ENCODE measurements around the gene CCDC69.
"Not testable (repeated sequence)": the region's sequence is repeated elsewhere in the genome, so short reads cannot be mapped to it uniquely, and the experiment has no call there.

Gene CCDC69

GRCh38 chr5:151245680-151246219 lies 21.9 kb upstream of the CCDC69 start:
- Histone ChIP-seq H3K9me3 (ENCODE audit: control insufficient read depth in 2 of 2, low read length in 2 of 2) (no peaks in the 10 kb centered on the region), H3K27ac (ENCODE audit: low read length) (no peak overlapping the region), H3K36me3 (ENCODE audit: control insufficient read depth in 2 of 2, insufficient read depth in 2 of 2, low read length in 2 of 2) (no peaks in the 10 kb centered on the region), H3K4me1 (ENCODE audit: control insufficient read depth, insufficient read depth, low read length) (no peaks in the 10 kb centered on the region), H3K27me3 (ENCODE audit: control insufficient read depth in 1 of 2, insufficient read depth in 2 of 2, low read length in 2 of 2) (no peaks in the 10 kb centered on the region), H3K4me3 (ENCODE audit: low read length in 2 of 2) (no peak overlapping the region), H3K9ac (ENCODE audit: low read length in 2 of 2) (no peak overlapping the region)

- Histone ChIP-seq H3K36me3 (ENCODE audit: control insufficient read depth in 2 of 2, insufficient read depth in 2 of 2, low read length in 2 of 2) (no peaks in the 10 kb centered on the region), H3K9me3 (ENCODE audit: control insufficient read depth in 2 of 2, low read length in 2 of 2) (no peaks in the 10 kb centered on the region), H3K27me3 (ENCODE audit: control insufficient read depth in 1 of 2, insufficient read depth in 2 of 2, low read length in 2 of 2) (no peaks in the 10 kb centered on the region), H3K9ac (ENCODE audit: low read length in 2 of 2) (no peak overlapping the region), H3K27ac (ENCODE audit: low read length) (no peak overlapping the region), H3K4me1 (ENCODE audit: control insufficient read depth, insufficient read depth, low read length) (peaks cover 4% of the 10 kb centered on the region), H3K4me3 (ENCODE audit: low read length in 2 of 2) (no peak overlapping the region)
Observed at GRCh38 chr5:151244206-151244605, 20.3 kb upstream of the CCDC69 start.

- Histone ChIP-seq H3K27me3 (ENCODE audit: control insufficient read depth in 1 of 2, insufficient read depth in 2 of 2, low read length in 2 of 2) (no peaks in the 10 kb centered on the region), H3K4me3 (ENCODE audit: low read length in 2 of 2) (no peak overlapping the region), H3K4me1 (ENCODE audit: control insufficient read depth, insufficient read depth, low read length) (peaks cover 8% of the 10 kb centered on the region), H3K36me3 (ENCODE audit: control insufficient read depth in 2 of 2, insufficient read depth in 2 of 2, low read length in 2 of 2) (no peaks in the 10 kb centered on the region), H3K9ac (ENCODE audit: low read length in 2 of 2) (no peak overlapping the region), H3K9me3 (ENCODE audit: control insufficient read depth in 2 of 2, low read length in 2 of 2) (no peaks in the 10 kb centered on the region), H3K27ac (ENCODE audit: low read length) (no peak overlapping the region)
Observed at GRCh38 chr5:151243564-151243963, 19.7 kb upstream of the CCDC69 start.

- no peaks in the 10 kb centered on the region for H3K27me3 ChIP-seq (ENCODE audit: control insufficient read depth in 1 of 2, insufficient read depth in 2 of 2, low read length in 2 of 2)
- no peaks in the 10 kb centered on the region for H3K36me3 ChIP-seq (ENCODE audit: control insufficient read depth in 2 of 2, insufficient read depth in 2 of 2, low read length in 2 of 2)
- no peak overlapping the region for H3K27ac ChIP-seq (ENCODE audit: low read length)
Observed at GRCh38 chr5:151243127-151243526, 19.2 kb upstream of the CCDC69 start.

GRCh38 chr5:151240924-151241635 lies 17.2 kb upstream of the CCDC69 start:
- H3K27me3 ChIP-seq (ENCODE audit: control insufficient read depth in 1 of 2, insufficient read depth in 2 of 2, low read length in 2 of 2): no peaks in the 10 kb centered on the region
- no peaks in the 10 kb centered on the region for H3K9me3 ChIP-seq (ENCODE audit: control insufficient read depth in 2 of 2, low read length in 2 of 2)
- no peak overlapping the region for H3K4me3 ChIP-seq (ENCODE audit: low read length in 2 of 2)
- no peaks in the 10 kb centered on the region for H3K36me3 ChIP-seq (ENCODE audit: control insufficient read depth in 2 of 2, insufficient read depth in 2 of 2, low read length in 2 of 2)
- H3K4me1 ChIP-seq (ENCODE audit: control insufficient read depth, insufficient read depth, low read length): peaks cover 18% of the 10 kb centered on the region
- no peak overlapping the region for H3K9ac ChIP-seq (ENCODE audit: low read length in 2 of 2)
- H3K27ac ChIP-seq (ENCODE audit: low read length): no peak overlapping the region

More at GRCh38 chr5:151243127-151243526, 19.2 kb upstream of the CCDC69 start:
- no peaks in the 10 kb centered on the region for H3K9me3 ChIP-seq (ENCODE audit: control insufficient read depth in 2 of 2, low read length in 2 of 2)
- H3K4me3 ChIP-seq (ENCODE audit: low read length in 2 of 2): no peak overlapping the region
- no peak overlapping the region for H3K9ac ChIP-seq (ENCODE audit: low read length in 2 of 2)
- peaks cover 13% of the 10 kb centered on the region for H3K4me1 ChIP-seq (ENCODE audit: control insufficient read depth, insufficient read depth, low read length)

DNA sequence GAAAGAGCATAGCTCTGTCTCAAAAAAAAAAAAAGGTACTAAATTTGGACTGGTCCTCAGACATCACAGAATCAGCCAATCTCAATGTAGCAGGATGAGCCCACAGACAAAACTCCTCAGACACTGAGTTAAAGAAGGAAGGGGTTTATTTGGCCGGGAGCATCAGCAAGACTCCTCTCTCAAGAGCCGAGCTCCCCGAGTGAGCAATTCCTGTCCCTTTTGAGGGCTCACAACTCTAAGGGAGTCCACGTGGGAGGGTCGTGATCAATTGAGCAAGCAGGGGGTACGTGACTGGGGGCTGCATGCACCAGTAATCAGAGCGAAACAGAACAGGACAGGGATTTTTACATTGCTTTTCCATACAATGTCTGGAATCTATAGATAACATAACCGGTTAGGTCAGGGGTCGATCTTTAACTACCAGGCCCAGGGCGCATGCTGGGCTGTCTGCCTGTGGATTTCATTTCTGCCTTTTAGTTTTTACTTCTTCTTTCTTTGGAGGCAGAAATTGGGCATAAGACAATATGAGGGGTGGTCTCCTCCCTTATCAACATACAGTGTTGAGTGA lies 16.5 kb upstream of the CCDC69 start:
- H3K27ac ChIP-seq (ENCODE audit: low read length); H3K4me3 ChIP-seq (ENCODE audit: low read length in 2 of 2); H3K36me3 ChIP-seq (ENCODE audit: control insufficient read depth in 2 of 2, insufficient read depth in 2 of 2, low read length in 2 of 2); H3K9me3 ChIP-seq (ENCODE audit: control insufficient read depth in 2 of 2, low read length in 2 of 2); H3K9ac ChIP-seq (ENCODE audit: low read length in 2 of 2); H3K27me3 ChIP-seq (ENCODE audit: control insufficient read depth in 1 of 2, insufficient read depth in 2 of 2, low read length in 2 of 2): not testable (repeated sequence)
- peaks cover 21% of the 10 kb centered on the region for H3K4me1 ChIP-seq (ENCODE audit: control insufficient read depth, insufficient read depth, low read length)

- Histone ChIP-seq H3K27ac (ENCODE audit: low read length) (peak overlapping the region; percentile 92), H3K4me1 (ENCODE audit: control insufficient read depth, insufficient read depth, low read length) (peaks cover 31% of the 10 kb centered on the region), H3K9ac (ENCODE audit: low read length in 2 of 2) (peak overlapping the region; percentile 13 to 60), H3K9me3 (ENCODE audit: control insufficient read depth in 2 of 2, low read length in 2 of 2) (no peaks in the 10 kb centered on the region), H3K36me3 (ENCODE audit: control insufficient read depth in 2 of 2, insufficient read depth in 2 of 2, low read length in 2 of 2) (no peaks in the 10 kb centered on the region), H3K27me3 (ENCODE audit: control insufficient read depth in 1 of 2, insufficient read depth in 2 of 2, low read length in 2 of 2) (no peaks in the 10 kb centered on the region), H3K4me3 (ENCODE audit: low read length in 2 of 2) (peak overlapping the region; percentile 43 to 67)
Observed at GRCh38 chr5:151239237-151239861, 15.5 kb upstream of the CCDC69 start.

DNA sequence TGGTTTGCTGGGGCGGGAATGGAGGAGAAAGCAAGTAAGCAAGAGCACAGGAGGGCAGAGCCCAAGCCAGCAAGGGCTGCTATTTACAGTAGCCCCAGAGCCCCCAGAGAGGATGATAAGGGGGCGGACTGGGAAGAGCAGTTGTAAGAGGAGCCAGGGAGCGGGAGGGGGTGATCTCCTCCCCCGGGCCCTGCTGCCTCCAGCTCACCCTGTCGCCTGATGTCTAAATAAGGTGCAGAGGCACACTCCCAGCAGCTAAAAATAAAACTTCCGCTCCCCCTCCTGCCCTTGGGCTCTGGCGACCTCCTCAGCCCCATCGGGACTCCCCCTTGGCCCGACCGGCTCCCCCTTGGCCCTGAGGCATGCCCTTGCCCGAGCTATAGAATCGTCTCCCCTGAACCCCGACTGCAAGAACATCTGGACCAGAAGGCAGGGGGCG lies 14.4 kb upstream of the CCDC69 start:
- Histone ChIP-seq H3K27ac (ENCODE audit: low read length) (peak overlapping the region; percentile 92), H3K4me3 (ENCODE audit: low read length in 2 of 2) (peak overlapping the region; percentile 67 to 69), H3K9ac (ENCODE audit: low read length in 2 of 2) (peak overlapping the region; percentile 60 to 71), H3K27me3 (ENCODE audit: control insufficient read depth in 1 of 2, insufficient read depth in 2 of 2, low read length in 2 of 2) (no peaks in the 10 kb centered on the region), H3K9me3 (ENCODE audit: control insufficient read depth in 2 of 2, low read length in 2 of 2) (no peaks in the 10 kb centered on the region), H3K36me3 (ENCODE audit: control insufficient read depth in 2 of 2, insufficient read depth in 2 of 2, low read length in 2 of 2) (no peaks in the 10 kb centered on the region), H3K4me1 (ENCODE audit: control insufficient read depth, insufficient read depth, low read length) (peaks cover 38% of the 10 kb centered on the region)

GRCh38 chr5:151237685-151238084 lies 13.8 kb upstream of the CCDC69 start:
- Histone ChIP-seq H3K4me1 (ENCODE audit: control insufficient read depth, insufficient read depth, low read length) (peaks cover 38% of the 10 kb centered on the region), H3K9me3 (ENCODE audit: control insufficient read depth in 2 of 2, low read length in 2 of 2) (no peaks in the 10 kb centered on the region), H3K4me3 (ENCODE audit: low read length in 2 of 2) (peak overlapping the region; percentile 67 to 69), H3K27ac (ENCODE audit: low read length) (peak overlapping the region; percentile 92), H3K36me3 (ENCODE audit: control insufficient read depth in 2 of 2, insufficient read depth in 2 of 2, low read length in 2 of 2) (no peaks in the 10 kb centered on the region), H3K9ac (ENCODE audit: low read length in 2 of 2) (peak overlapping the region; percentile 60 to 71), H3K27me3 (ENCODE audit: control insufficient read depth in 1 of 2, insufficient read depth in 2 of 2, low read length in 2 of 2) (no peaks in the 10 kb centered on the region)

DNA sequence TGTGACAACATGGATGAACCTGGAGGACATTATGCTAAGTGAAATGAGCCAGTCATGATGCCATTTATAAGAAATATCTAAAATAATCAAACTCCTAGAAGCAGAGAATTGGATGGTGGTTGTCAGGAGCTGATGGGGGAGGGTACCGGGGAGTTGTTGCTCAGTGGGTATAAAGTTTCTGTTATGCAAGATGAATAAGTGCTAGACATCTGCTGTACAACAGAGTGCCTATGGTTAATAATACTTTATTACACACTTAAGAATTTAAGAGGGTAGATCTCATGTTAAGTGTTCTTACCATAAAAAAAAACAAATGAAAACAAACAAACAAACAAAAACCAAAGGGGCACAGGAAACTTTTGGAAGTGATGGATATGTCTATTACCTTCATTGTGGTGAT lies 13.0 kb upstream of the CCDC69 start:
- H3K9ac ChIP-seq (ENCODE audit: low read length in 2 of 2): no peak overlapping the region
- H3K4me1 ChIP-seq (ENCODE audit: control insufficient read depth, insufficient read depth, low read length): peaks cover 38% of the 10 kb centered on the region
- no peaks in the 10 kb centered on the region for H3K9me3 ChIP-seq (ENCODE audit: control insufficient read depth in 2 of 2, low read length in 2 of 2)
- no peaks in the 10 kb centered on the region for H3K36me3 ChIP-seq (ENCODE audit: control insufficient read depth in 2 of 2, insufficient read depth in 2 of 2, low read length in 2 of 2)
- no peak overlapping the region for H3K4me3 ChIP-seq (ENCODE audit: low read length in 2 of 2)
- H3K27me3 ChIP-seq (ENCODE audit: control insufficient read depth in 1 of 2, insufficient read depth in 2 of 2, low read length in 2 of 2): no peaks in the 10 kb centered on the region
- H3K27ac ChIP-seq (ENCODE audit: low read length): no peak overlapping the region

- not testable (repeated sequence) for H3K36me3 ChIP-seq (ENCODE audit: control insufficient read depth in 2 of 2, insufficient read depth in 2 of 2, low read length in 2 of 2); H3K27me3 ChIP-seq (ENCODE audit: control insufficient read depth in 1 of 2, insufficient read depth in 2 of 2, low read length in 2 of 2); H3K9me3 ChIP-seq (ENCODE audit: control insufficient read depth in 2 of 2, low read length in 2 of 2)
- Histone ChIP-seq H3K27ac (ENCODE audit: low read length) (peak overlapping the region; percentile 82), H3K4me1 (ENCODE audit: control insufficient read depth, insufficient read depth, low read length) (peaks cover 38% of the 10 kb centered on the region), H3K4me3 (ENCODE audit: low read length in 2 of 2) (peak overlapping the region; percentile 60 to 61), H3K9ac (ENCODE audit: low read length in 2 of 2) (peak overlapping the region; percentile 39 to 71)
Observed at GRCh38 chr5:151235239-151235571, 11.3 kb upstream of the CCDC69 start.

Data from stomach smooth muscle (tissue), 2 donors.